DOHH2 (cell line): ENCODE data around the gene ZNF785.

Experiments used
- CTCF ChIP-seq: fragments of 200-600 bp; sonication (generic); IDR thresholded peaks from one replicate; pipeline ENCODE4 v1.5.1; 2014; ENCODE audit warnings: antibody characterized with exemption, mild to moderate bottlenecking, low read depth, low read length; ENCODE audit not compliant: poor library complexity, severe bottlenecking
- EZH2phosphoT487 ChIP-seq: fragments of 200-600 bp; sonication (generic); IDR thresholded peaks from 2 replicates; pipeline ENCODE4 v1.6.1; 2017; ENCODE audit warnings: borderline replicate concordance, mild to moderate bottlenecking, antibody characterized with exemption, low read length, moderate library complexity, mixed read lengths

DNA sequence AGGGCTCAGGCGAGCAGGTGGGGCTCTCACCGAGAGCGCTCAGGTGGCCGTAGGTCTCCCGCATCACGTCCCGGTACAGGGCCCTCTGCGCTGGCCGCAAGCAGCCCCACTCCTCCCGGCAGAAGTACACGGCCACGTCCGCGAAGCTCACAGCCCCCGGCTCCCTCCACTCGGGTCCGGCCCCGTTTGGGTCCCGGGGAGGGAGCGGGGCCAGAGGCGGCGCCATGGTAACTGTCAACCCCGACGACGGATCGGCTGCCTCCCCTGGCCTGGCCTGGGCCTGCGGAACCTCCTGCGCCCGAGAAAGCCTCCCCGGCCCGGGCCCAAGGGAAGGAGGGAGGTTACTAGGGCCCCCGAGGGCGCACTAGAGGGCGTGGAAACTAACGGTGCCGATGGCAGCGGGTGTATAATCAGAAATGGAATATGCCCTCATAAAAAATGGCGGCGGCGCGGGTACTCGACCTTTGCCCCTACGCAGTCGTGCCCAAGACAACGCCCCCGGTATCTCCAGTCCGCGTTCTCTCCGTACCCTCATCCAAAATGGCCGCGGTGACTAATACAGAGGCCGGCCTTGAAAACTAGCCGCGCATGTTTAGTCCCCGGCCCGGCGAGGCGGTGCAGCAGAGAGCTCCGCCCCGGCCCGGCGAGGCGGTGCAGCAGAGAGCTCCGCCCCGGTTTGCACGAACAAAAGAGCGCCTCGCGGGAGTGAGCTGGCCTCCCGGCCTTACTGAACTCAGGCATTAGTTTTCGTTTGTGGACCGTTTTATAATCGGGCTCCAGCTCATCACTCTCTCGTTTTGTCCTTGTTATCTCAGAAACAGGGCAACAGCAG lies 27.3 kb downstream of the ZNF785 start, which contains the start of gene ZNF764:
- TF ChIP-seq CTCF (peak; percentile 43), EZH2phosphoT487 (no peak)
